Endothelial cell of umbilical vein (primary cell): ENCODE data around the gene DOCK7. TPM values are rescaled to one million over a fixed set of nuclear protein-coding genes. Genes with fewer than 3 reads are reported as not detected.

ENCODE experiments used
- BruUV-seq: library from RNA; stranded (reverse); fragments of 400-500 nt; replicated peaks from 2 replicates; lab custom pipeline; 2021; lab: Mats Ljungman, UMichigan
- CTCF ChIA-PET: fragments of 300-600, 350-600 bp; sonication (Branson Sonifier 250); formaldehyde crosslinking; loops from one replicate; lab custom pipeline; 2021; ENCODE audit warnings: antibody characterized with exemption, inconsistent platforms; lab: Charles Lee
- POLR2A ChIA-PET: fragments of 300-600, 350-600 bp; sonication (Branson Sonifier 250); formaldehyde crosslinking; loops from one replicate; lab custom pipeline; 2021; ENCODE audit warnings: antibody characterized with exemption, inconsistent platforms; lab: Charles Lee
- DNase-seq: peaks from one replicate; pipeline ENCODE4 v3.0.0-alpha.2; 2011; ENCODE audit warnings: low read depth, low spot score
- FAIRE-seq: peaks from 2 replicates; lab custom pipeline; 2011; peaks lifted over from hg19 to GRCh38; lab: Jason Lieb, UNC
- H2AFZ ChIP-seq: 2 replicates; pipeline ENCODE4 v1.6.0; 2012; ENCODE audit warnings: low read depth, low read length, control low read depth, inconsistent platforms
- H3K27ac ChIP-seq: 2 replicates; pipeline ENCODE4 v1.5.1; 2011; ENCODE audit warnings: low read depth, mild to moderate bottlenecking, control low read depth, low read length, moderate library complexity; ENCODE audit not compliant: insufficient read depth
- H3K27me3 ChIP-seq, 2 experiments: 2 replicates each; pipeline versions ENCODE4 v1.6.0 to v1.6.1; 2011; ENCODE audit warnings: low read length in 2 of 2, mixed read lengths in 1 of 2; ENCODE audit not compliant: control insufficient read depth in 2 of 2, insufficient read depth in 2 of 2
- H3K36me3 ChIP-seq, 2 experiments: 2 replicates in 1 of 2; 3 replicates in 1 of 2; pipeline ENCODE4 v1.5.1; 2011; ENCODE audit warnings: low read length in 2 of 2, mild to moderate bottlenecking in 1 of 2, moderate library complexity in 1 of 2; ENCODE audit not compliant: control insufficient read depth in 2 of 2, insufficient read depth in 2 of 2; ENCODE audit errors: extremely low read depth in 1 of 2
- H3K4me1 ChIP-seq: 3 replicates; pipeline ENCODE4 v1.5.1; 2011; ENCODE audit warnings: mild to moderate bottlenecking, low read length; ENCODE audit not compliant: control insufficient read depth, insufficient read depth; ENCODE audit errors: extremely low read depth
- H3K4me2 ChIP-seq: 2 replicates; pipeline ENCODE4 v1.6.1; 2011; ENCODE audit warnings: low read length, control low read depth, mixed read lengths; ENCODE audit not compliant: insufficient read depth
- H3K4me3 ChIP-seq, 3 experiments: fragments of 200-600 bp in 1 of 3; sonication (generic), shearing (Covaris generic) in 1 of 3; replicated peaks in 1 of 3; 2 replicates each; pipeline ENCODE4 v1.5.1; 2011 to 2016; ENCODE audit warnings: control low read depth in 3 of 3, low read length in 3 of 3, mild to moderate bottlenecking in 2 of 3, inconsistent platforms in 1 of 3, low read depth in 1 of 3, moderate library complexity in 1 of 3; ENCODE audit not compliant: insufficient read depth in 1 of 3
- H3K79me2 ChIP-seq: 2 replicates; pipeline ENCODE4 v1.6.0; 2012; ENCODE audit warnings: low read length, inconsistent platforms; ENCODE audit not compliant: control insufficient read depth, insufficient read depth
- H3K9ac ChIP-seq: replicated peaks from 2 replicates; pipeline ENCODE3; 2011; ENCODE audit warnings: low read length, control low read depth; ENCODE audit not compliant: insufficient read depth; ENCODE audit errors: extremely low read depth
- H3K9me1 ChIP-seq: replicated peaks from 3 replicates; pipeline ENCODE4 v1.6.0; 2011; ENCODE audit warnings: mild to moderate bottlenecking, low read length; ENCODE audit not compliant: control insufficient read depth, insufficient read depth; ENCODE audit errors: extremely low read depth
- H3K9me3 ChIP-seq: replicated peaks from 2 replicates; pipeline ENCODE4 v1.5.1; 2012; ENCODE audit warnings: low read length, inconsistent platforms; ENCODE audit not compliant: control insufficient read depth, insufficient read depth
- H4K20me1 ChIP-seq: replicated peaks from 2 replicates; pipeline ENCODE3; 2011; ENCODE audit warnings: mild to moderate bottlenecking, low read length; ENCODE audit not compliant: control insufficient read depth, insufficient read depth; ENCODE audit errors: extremely low read depth
- EZH2 ChIP-seq: IDR thresholded peaks from 2 replicates; pipeline ENCODE4 v1.6.1; 2012; ENCODE audit warnings: borderline replicate concordance, low read depth, mild to moderate bottlenecking, moderate library complexity, low read length, inconsistent platforms; ENCODE audit not compliant: severe bottlenecking
- FOS ChIP-seq: IDR thresholded peaks from 2 replicates; pipeline ENCODE4 v1.6.1; 2011; ENCODE audit warnings: mild to moderate bottlenecking, low read length, moderate library complexity, borderline replicate concordance; ENCODE audit not compliant: insufficient read depth
- JUN ChIP-seq: IDR thresholded peaks from 2 replicates; pipeline ENCODE4 v1.6.1; 2011; ENCODE audit warnings: borderline replicate concordance, low read depth; ENCODE audit not compliant: insufficient read length, insufficient read depth
- MYC ChIP-seq: IDR thresholded peaks from one replicate; pipeline ENCODE4 v1.6.1; 2011; ENCODE audit warnings: mild to moderate bottlenecking, low read depth, low read length
- POLR2A ChIP-seq: IDR thresholded peaks from 2 replicates; pipeline ENCODE4 v1.6.1; 2012; ENCODE audit warnings: low read depth, mild to moderate bottlenecking, control low read depth, low read length
- POLR2AphosphoS5 ChIP-seq: IDR thresholded peaks from 2 replicates; pipeline ENCODE4 v1.6.1; 2012; ENCODE audit warnings: low read depth, mild to moderate bottlenecking, control low read depth, low read length, moderate library complexity; ENCODE audit not compliant: insufficient read depth
- dilution Hi-C: fragments of 300-500 bp; cut with MboI; formaldehyde crosslinking; loops from one replicate; pipeline ENCODE4 v1.15.0; 2019; ENCODE audit warnings: low sequenced_read_pairs; ENCODE audit not compliant: extremely low pct_ligation_motif_present
- intact Hi-C: fragments of 100-400 bp; cut with micrococcal nuclease; formaldehyde crosslinking; loops from one replicate; pipeline ENCODE4 v1.10.0; 2022
- polyA plus RNA-seq, 4 experiments: library from polyadenylated mRNA; depleted of rRNA in 3 of 4; stranded (reverse) in 3 of 4; unstranded in 1 of 4; fragments of >200 nt; gene quantifications; 2 replicates each; pipeline versions ENCODE4 v1.2.1 to v1.2.3, GENCODE V29; 2011 to 2012; ENCODE audit warnings: missing spikeins in 1 of 4
- total RNA-seq: library from RNA; stranded (reverse); gene quantifications from 2 replicates; pipeline ENCODE4 v1.2.3, GENCODE V29; 2021
- TF ChIP-seq, protein P1 (sequence below), 2 donors: IDR thresholded peaks; 1 replicate in 1 of 2; 2 replicates in 1 of 2; pipeline ENCODE4 v1.5.1; 2011; ENCODE audit warnings: low read length in 2 of 2, mild to moderate bottlenecking in 2 of 2, moderate library complexity in 2 of 2, control low read depth in 1 of 2, inconsistent platforms in 1 of 2, low read depth in 1 of 2; ENCODE audit not compliant: insufficient read depth in 1 of 2; ENCODE audit errors: extremely low read depth in 1 of 2

The DOCK7 gene
- total and polyA plus RNA-seq, 2 donors (not counting 3 experiments of a cell fraction or from before 2014, with no cell fraction given): 9.4 to 31.9 TPM

- Histone ChIP-seq H3K4me1 (peaks cover 2% of the 10 kb centered on the region), H3K27ac (no peak overlapping the region), H3K9me1 (no peaks in the 10 kb centered on the region), H3K4me3 (no peak overlapping the region), H3K9me3 (no peaks in the 10 kb centered on the region), H3K9ac (no peak overlapping the region), H3K36me3 (no peaks in the 10 kb centered on the region), H3K79me2 (no peaks in the 10 kb centered on the region), H3K4me2 (no peak overlapping the region), H4K20me1 (no peaks in the 10 kb centered on the region), H2AFZ (no peak overlapping the region), H3K27me3 (peaks cover 0 to 7% of the 10 kb centered on the region in 2 experiments)
- DNase-seq: no peak
- dilution Hi-C loops (no loop called here), intact Hi-C loops (no loop called here)
- no TSS peak for BruUV-seq
- FAIRE-seq: no peak
- ChIA-PET CTCF (no interaction called here), POLR2A (no interaction called here)
- TF ChIP-seq MYC: no peak
- TF ChIP-seq FOS: no peak
- TF ChIP-seq EZH2: no peak
- TF ChIP-seq POLR2A: no peak
- TF ChIP-seq, protein P1, sequence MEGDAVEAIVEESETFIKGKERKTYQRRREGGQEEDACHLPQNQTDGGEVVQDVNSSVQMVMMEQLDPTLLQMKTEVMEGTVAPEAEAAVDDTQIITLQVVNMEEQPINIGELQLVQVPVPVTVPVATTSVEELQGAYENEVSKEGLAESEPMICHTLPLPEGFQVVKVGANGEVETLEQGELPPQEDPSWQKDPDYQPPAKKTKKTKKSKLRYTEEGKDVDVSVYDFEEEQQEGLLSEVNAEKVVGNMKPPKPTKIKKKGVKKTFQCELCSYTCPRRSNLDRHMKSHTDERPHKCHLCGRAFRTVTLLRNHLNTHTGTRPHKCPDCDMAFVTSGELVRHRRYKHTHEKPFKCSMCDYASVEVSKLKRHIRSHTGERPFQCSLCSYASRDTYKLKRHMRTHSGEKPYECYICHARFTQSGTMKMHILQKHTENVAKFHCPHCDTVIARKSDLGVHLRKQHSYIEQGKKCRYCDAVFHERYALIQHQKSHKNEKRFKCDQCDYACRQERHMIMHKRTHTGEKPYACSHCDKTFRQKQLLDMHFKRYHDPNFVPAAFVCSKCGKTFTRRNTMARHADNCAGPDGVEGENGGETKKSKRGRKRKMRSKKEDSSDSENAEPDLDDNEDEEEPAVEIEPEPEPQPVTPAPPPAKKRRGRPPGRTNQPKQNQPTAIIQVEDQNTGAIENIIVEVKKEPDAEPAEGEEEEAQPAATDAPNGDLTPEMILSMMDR (IDR thresholded peaks at IDR 0.05; ENCODE audit: extremely low read depth in 1 of 2, insufficient read depth in 1 of 2, low read depth in 1 of 2, low read length in 2 of 2): no peak
Measured at GRCh38 chr1:62426794-62427193, 261.4 kb downstream of the DOCK7 start.

DNA sequence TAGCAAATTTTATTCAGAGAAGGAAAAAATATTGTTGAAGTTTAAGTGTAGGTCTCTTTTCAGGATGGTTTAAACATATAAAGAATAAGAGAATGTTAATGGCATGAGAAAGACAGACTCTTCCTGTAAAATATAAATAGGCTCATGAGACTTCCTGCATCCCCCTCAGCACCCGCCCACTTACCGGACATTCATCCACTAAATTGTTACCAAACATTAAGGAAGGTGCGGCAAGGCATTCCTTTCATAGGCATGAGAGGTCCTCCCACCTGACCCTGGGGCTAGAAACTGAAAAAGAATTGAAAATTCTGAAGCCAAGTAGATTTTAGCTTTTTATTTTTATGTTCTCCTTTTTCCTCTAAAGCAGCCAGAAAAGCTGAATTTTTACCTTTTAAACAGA lies 261.9 kb downstream of the DOCK7 start:
- H3K79me2 ChIP-seq: no peaks in the 10 kb centered on the region
- no peaks in the 10 kb centered on the region for H3K36me3 ChIP-seq
- H3K27me3 ChIP-seq: peaks cover 0 to 5% of the 10 kb centered on the region in 2 experiments
- peaks cover 2% of the 10 kb centered on the region for H3K4me1 ChIP-seq
- no TSS peak for BruUV-seq
- H3K9me3 ChIP-seq: no peaks in the 10 kb centered on the region
- TF ChIP-seq FOS: no peak
- TF ChIP-seq JUN: no peak
- no peak for TF ChIP-seq POLR2AphosphoS5
- H2AFZ ChIP-seq: no peak overlapping the region
- H3K9me1 ChIP-seq: no peaks in the 10 kb centered on the region
- ChIA-PET POLR2A (no interaction called here), CTCF (no interaction called here)
- H4K20me1 ChIP-seq: no peaks in the 10 kb centered on the region
- FAIRE-seq (no peak), DNase-seq (no peak)
- intact Hi-C loops: no loop called here
- no peak overlapping the region for H3K27ac ChIP-seq
- no peak overlapping the region for H3K4me3 ChIP-seq
- no peak overlapping the region for H3K9ac ChIP-seq
- dilution Hi-C loops: no loop called here
- H3K4me2 ChIP-seq: no peak overlapping the region
